Astrocyte (in vitro differentiated cells and primary cell): ENCODE data around the gene OR8K1.

ENCODE experiments used
- CTCF ChIP-seq: IDR thresholded peaks from 2 replicates; pipeline ENCODE4 v1.5.1; 2011; ENCODE audit warnings: low read depth, mild to moderate bottlenecking, inconsistent platforms, low read length, moderate library complexity; ENCODE audit not compliant: insufficient read depth
- EZH2 ChIP-seq: IDR thresholded peaks from 2 replicates; pipeline ENCODE4 v1.6.1; 2012; ENCODE audit warnings: mild to moderate bottlenecking, low read length, inconsistent platforms; ENCODE audit not compliant: insufficient read depth

- TF ChIP-seq CTCF (no peak), EZH2 (no peak)
Observed at GRCh38 chr11:56307836-56308235, 38.0 kb upstream of the OR8K1 start.
